Lung microvascular endothelial cell (primary cell): ENCODE measurements around the gene ZNF467. TPM values are rescaled to one million over a fixed set of nuclear protein-coding genes. Genes with fewer than 3 reads are reported as not detected.

Source experiments
- DNase-seq, 2 donors: peaks; one replicate each; pipeline versions ENCODE4 v3.0.0 to v3.0.0-alpha.2; 2010; ENCODE audit warnings: low read depth in 2 of 2
- total RNA-seq: library from RNA; depleted of rRNA; stranded (reverse); fragments of >200 nt; gene quantifications from 2 replicates; pipeline ENCODE4 v1.2.1, GENCODE V29; 2014

ZNF467 gene
- total RNA-seq, 1 donor from 2014 or later = 6.3 TPM

DNA sequence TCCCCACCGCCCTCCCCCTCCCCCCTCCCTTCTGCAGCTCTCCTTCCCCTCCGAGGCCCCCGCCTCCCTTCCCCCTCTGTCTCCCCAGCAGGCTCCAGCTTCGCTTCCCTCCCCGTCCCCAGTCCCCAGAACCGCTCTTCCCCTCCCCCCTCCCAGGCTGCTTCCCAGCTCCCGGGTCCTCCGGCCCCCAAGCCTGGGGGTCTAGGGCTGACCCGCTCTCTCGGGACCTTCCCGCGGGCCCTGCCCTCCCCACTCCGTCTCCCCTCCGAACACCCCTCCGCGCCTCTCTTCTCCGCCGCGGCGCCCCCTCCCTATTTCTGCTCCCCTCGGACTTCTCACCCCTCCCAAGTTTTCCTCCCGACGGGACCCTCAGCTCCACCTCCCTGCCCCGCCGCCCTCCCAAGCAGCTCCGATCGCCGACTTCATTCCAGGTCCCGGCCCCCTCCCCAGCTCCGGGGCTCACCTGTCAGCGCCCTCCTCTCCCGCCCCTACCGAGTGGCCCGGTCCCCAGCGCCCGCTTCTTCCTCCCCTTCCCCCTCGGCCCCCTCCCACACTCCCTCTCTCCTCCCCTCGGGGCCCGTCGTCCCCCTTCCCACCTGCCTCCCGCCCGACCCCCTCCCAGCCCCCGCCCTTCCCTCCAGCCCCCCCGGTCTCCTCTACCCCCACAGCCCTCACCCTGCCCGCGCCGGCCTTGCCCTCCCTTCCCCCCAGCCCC is 990 bp downstream of the ZNF467 start:
- no peak for DNase-seq

DNA sequence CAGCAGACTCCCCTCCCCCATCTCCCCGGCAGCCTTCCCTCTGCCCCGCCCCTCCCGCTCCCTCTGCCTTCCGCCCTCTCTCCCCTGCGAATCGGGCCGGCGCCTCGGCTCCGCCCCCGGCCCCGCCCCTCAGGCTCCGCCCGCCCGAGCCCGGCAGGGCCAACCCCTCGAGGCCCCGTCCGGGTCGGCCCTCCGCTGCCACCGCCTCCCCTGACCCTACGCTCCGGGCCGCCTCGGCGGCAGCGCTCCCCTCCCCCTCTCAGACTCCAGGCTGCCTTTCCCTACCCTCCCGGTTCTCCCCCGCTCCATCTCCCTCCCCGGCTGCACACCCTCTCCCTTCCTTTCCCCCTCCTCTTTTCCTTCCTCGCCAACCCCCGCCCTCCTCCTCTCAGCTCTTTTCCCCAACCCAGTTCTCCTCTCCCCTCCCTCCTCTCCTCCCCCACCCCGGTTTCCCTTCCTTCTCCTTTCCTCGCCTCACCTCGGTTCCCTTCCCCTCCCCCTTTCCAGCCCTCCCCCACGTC is 1.6 kb downstream of the ZNF467 start:
- peak; percentile 85 to 95 for DNase-seq

DNA sequence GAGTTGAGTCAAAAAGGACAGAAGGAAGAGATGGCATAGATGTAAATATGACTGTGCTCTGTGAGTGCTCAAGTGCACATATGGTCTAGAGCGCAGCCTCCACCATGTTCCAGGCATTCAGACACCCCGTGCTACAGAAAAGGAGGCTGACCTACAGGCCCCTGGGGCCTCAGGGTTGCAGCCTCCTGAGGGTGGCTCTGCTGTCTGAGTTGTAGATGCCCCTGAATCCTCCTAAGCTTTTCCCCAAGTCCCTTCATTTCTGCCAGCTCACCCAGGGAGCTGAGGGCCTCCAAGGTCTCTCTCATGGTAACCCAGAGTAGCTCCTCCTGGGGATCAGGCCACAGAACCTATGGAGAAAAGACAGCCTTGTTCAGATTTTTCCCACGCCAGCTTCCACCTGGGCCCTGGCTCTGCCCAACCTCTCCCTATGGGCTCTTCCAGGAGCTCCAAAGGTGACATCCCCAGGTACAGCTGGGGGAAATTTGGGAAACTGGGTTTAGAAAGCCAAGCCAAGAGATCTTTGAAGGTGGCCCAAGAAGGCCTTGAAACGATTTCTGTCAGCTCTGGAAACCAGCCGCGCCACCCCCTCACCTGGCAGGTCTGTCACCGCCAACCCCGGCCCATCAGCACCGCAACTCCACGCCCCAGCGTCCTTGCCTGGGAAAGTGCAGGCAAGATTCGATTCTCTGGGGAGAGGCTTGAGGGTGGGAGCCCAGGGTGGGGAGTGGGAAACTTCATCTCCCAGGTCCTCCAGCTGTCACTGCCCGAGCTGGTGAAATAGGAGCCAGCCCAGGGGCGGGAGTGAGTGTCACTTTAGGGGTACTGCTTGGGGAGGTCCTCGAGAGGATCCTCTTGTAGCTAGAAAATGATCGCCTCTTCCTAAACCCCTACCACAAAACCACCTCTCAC is 2.4 kb downstream of the ZNF467 start:
- DNase-seq = no peak

- no peak for DNase-seq
These were observed 3.5 kb downstream of the ZNF467 start for GRCh38 chr7:149769915-149770314.

- DNase-seq = no peak
These were observed 4.5 kb downstream of the ZNF467 start for GRCh38 chr7:149768931-149769330.

- DNase-seq = no peak
These were observed 6.3 kb downstream of the ZNF467 start for GRCh38 chr7:149767068-149767467.

- DNase-seq = no peak
These were observed 7.2 kb downstream of the ZNF467 start for GRCh38 chr7:149766135-149766675.

DNA sequence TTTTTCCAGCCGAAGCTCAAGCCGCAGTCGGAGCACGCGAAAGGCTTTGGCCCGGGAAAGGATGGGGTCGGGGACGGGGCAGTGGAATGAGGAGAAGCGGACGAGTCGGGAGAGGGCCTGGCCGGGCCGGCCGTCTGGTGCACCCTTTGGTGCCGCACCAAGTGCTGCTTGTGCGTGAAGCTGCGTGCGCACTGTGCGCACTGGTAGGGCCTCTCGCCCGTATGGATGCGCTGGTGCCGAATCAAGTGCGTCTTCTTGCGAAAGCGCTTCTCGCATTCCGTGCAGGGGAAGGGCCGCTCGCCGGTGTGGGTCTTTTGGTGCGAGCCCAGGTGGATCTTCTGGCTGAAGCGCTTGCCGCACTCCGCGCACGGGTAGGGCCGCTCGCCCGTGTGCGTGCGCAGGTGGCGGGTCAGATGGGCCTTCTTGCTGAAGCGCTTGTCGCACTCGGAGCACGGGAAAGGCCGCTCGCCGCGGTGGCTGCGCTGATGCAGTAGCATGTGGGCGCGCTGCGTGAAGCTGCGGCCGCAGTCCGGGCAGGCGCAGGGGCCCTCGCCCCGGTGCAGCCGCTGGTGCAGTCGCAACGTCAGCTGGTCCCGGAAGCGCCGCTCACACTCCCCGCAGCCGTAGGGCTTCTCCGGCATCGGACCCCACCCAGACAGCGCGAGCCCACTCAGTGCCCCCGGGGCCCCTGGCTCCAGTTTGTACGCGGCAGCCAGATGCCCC is 7.8 kb downstream of the ZNF467 start:
- DNase-seq = no peak

DNA sequence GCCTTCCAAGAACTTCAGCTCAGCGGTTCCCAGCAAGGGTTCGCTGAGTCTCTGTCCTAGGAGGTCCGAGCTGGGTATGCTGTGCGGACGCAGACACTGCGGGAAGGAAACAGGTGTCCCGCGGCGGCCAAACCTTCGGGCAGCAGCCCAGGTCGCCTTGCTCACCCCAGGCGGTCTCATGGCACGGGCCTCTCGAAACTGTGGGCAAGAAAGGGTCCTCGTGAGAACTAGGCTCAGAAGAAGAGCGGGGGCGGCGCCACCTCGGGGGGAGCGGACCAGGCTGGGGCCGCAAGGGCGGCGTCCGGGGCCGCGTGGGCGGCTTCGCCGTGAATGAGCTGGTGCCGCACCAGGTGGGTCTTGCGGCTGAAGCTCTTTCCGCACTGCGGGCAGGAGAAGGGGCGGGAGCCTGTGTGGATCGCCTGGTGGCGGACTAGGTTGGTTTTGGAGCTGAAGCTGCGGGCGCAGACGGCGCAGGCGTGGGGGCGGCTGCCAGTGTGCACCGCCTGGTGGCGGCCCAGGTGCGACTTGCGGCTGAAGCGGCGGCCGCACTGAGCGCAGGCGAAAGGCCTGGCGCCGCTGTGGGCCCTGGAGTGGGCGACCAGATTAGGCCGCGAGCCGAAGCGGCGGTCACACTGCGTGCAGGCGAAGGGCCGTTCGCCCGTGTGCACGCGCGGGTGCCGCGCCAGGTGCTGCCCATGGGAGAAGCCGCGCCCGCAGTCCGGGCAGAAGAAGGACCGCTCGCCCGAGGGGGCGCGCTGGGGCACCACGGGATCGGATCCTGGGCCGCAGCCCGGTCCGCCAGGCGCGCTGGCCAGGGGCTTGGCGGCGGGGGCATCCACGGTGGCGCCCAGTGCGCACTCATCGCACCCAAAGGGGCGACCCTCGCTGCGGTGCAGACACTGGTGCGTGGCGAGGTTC is 8.6 kb downstream of the ZNF467 start:
- no peak for DNase-seq

GRCh38 chr7:149763563-149764240 is 9.7 kb downstream of the ZNF467 start:
- DNase-seq = no peak

DNA sequence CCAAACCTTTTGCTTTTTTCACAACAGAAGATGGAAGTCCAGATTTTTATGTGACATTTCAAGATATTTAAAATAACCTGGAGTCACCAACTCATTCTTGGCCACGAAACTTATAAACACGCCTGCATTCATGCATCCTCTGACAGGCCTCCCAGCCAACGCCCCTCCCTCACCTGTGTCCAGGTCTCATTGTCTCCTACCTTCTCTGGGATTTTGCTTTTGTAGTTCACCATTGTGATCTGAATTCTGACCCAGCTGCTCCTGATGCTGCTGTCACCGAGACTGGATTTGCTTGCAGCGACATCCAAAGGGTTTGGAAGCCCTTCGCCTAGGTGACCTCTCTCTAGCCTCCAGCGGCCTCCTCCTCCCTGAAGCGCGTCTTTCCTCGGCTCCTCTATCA is 10.8 kb downstream of the ZNF467 start:
- DNase-seq = no peak

DNA sequence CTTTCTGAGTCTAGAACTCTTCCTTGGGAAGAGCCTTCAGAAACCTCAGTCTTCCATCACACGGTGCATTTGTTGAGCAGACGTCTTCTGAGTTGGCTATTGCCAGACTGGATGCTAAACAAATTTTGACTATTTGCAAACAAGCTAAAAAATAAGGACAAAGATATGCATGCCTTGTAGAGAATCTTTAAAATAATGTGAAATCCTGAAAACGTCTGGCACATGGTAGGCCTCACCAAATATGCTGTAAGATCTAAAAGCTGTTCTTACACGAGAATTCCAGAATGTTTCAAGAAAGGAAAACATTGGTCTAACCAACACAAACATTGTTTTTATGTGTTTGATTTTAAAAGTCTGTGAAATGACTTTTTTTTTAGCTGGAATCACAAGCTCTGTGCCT is 11.3 kb downstream of the ZNF467 start:
- DNase-seq = no peak

DNA sequence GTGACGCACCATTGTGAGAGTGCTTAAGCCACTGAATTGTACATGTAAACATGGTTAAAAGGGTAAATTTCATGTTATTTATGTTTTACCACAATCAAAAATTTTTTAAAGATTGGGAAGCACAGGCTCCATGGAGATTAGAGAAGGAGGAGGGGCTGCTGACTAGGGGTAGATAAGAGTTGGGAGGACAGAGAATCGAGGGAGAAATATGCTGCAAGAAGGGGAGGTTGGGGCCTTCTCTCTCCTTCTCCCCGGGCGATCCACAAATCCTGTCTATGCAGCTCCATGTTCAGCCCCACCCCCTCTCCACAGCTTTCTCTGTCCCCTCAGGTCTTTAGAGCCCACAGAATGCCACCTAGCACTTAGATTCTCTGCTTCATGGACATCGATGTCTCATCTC is 12.1 kb downstream of the ZNF467 start:
- DNase-seq = no peak

DNA sequence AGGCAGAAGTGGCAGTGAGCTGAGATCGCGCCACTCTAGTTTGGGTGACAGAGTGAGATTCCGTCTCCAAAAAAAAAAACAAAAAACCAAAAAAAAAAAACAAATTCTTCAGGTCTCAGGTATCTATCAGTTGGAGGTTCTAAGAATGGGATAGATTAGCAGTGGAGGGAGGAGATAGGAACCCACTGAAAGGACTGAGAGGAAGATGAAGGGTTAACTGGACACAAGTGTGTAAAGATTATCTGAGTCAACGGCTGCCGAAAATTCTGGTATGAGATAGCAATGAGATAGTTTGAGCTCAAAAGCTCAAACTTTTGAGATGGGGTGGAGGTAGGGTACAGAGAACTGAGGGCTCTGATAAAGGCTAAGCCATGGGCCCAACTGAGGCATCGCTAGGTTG is 12.8 kb downstream of the ZNF467 start:
- DNase-seq = no peak

- DNase-seq = no peak
These were observed 14.1 kb downstream of the ZNF467 start for GRCh38 chr7:149759093-149759860.

GRCh38 chr7:149753375-149754233 is 19.8 kb downstream of the ZNF467 start:
- peak; percentile 63 to 67 for DNase-seq

DNA sequence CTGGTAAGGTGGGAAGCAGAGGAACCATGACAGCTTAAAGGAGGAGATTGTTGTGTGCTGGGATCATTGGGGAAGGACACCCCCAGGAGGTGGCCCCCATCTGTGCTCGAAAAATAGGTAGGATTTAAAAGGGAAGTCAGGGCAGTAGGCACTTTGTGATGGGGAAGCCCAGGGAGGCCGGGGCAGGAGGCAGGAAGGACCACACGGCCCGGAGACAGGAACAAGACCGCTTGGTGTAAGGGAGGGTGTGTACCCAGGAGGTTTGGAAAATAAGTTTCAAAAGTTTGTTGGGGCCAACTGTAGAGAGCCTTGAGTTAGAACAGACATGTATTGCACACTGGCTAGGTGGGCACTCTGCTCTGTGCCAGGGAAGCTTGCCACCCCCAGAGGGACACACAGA is 20.7 kb downstream of the ZNF467 start:
- no peak for DNase-seq
